HCT116 (cell line): ENCODE measurements around the gene FAM118A. TPM values are rescaled to one million over a fixed set of nuclear protein-coding genes. Genes with fewer than 3 reads are reported as not detected.

Experiments
- ATAC-seq: fragments of 200-7000 bp; cut with Tn5 transposase; 2 replicates; pipeline ENCODE4 v1.9.1; 2020; ENCODE audit warnings: mild to moderate bottlenecking, moderate library complexity
- BruUV-seq: library from RNA; stranded (reverse); fragments of 400-500 nt; replicated peaks from 2 replicates; lab custom pipeline; 2021; lab: Mats Ljungman, UMichigan
- CTCF ChIA-PET: fragments of 300-600 bp; sonication (Branson Sonifier 250); formaldehyde crosslinking; loops from one replicate; lab custom pipeline; 2021; ENCODE audit warnings: antibody characterized with exemption; lab: Charles Lee
- POLR2A ChIA-PET: fragments of 300-600, 350-600 bp; sonication (Branson Sonifier 250); formaldehyde crosslinking; loops from one replicate; lab custom pipeline; 2021; ENCODE audit warnings: antibody characterized with exemption; lab: Charles Lee
- RAD21 ChIA-PET, 2 experiments: fragments of 300-600 bp; sonication (Branson Sonifier 250); formaldehyde crosslinking; loops; one replicate each; lab custom pipeline; 2023; ENCODE audit warnings: low total read pairs in 2 of 2; ENCODE audit not compliant: uncharacterized antibody in 2 of 2, unreplicated experiment in 2 of 2, low non-redundant PET in 1 of 2; lab: Charles Lee
- DNase-seq: peaks from one replicate; pipeline ENCODE4 v3.0.0-alpha.2; 2010; ENCODE audit warnings: low read depth, low spot score
- H2AFZ ChIP-seq: fragments of 200-600 bp; shearing (Covaris generic), sonication (generic); 2 replicates; pipeline ENCODE4 v1.6.1; 2017; ENCODE audit warnings: low read depth, mixed run types, mixed read lengths, antibody characterized with exemption, low read length; ENCODE audit not compliant: poor library complexity, severe bottlenecking
- H3K27ac ChIP-seq: 2 replicates; pipeline ENCODE4 v1.5.1; 2012; ENCODE audit warnings: low read depth, low read length
- H3K27me3 ChIP-seq: fragments of 200-600 bp; sonication (generic); 2 replicates; pipeline ENCODE4 v1.6.1; 2016; ENCODE audit warnings: mixed run types, low read length, mixed read lengths; ENCODE audit not compliant: insufficient read depth
- H3K36me3 ChIP-seq, 2 experiments: fragments of 200-500 bp in 1 of 2; fragments of 200-600 bp in 1 of 2; sonication (Bioruptor generic) in 1 of 2; sonication (generic) in 1 of 2; 2 replicates each; pipeline versions ENCODE4 v1.5.1 to v1.6.1; 2014 to 2016; ENCODE audit warnings: low read length in 2 of 2, inconsistent platforms in 1 of 2, mixed read lengths in 1 of 2, mixed run types in 1 of 2; ENCODE audit not compliant: insufficient read depth in 2 of 2, control insufficient read depth in 1 of 2
- H3K4me1 ChIP-seq, 2 experiments: fragments of 200-600 bp in 1 of 2; sonication (generic) in 1 of 2; 2 replicates each; pipeline versions ENCODE4 v1.5.1 to v1.6.1; 2012 to 2017; ENCODE audit warnings: low read length in 2 of 2, inconsistent platforms in 1 of 2, mild to moderate bottlenecking in 1 of 2, mixed read lengths in 1 of 2, mixed run types in 1 of 2, moderate library complexity in 1 of 2; ENCODE audit not compliant: insufficient read depth in 2 of 2, control insufficient read depth in 1 of 2
- H3K4me2 ChIP-seq: fragments of 200-600 bp; sonication (generic); 2 replicates; pipeline ENCODE4 v1.6.1; 2017; ENCODE audit warnings: mixed run types, low read length, mixed read lengths
- H3K4me3 ChIP-seq, 2 experiments: fragments of 200-600 bp in 1 of 2; sonication (generic) in 1 of 2; replicated peaks in 1 of 2; 2 replicates each; pipeline ENCODE4 v1.5.1; 2011 to 2016; ENCODE audit warnings: low read length in 2 of 2, control low read depth in 1 of 2, low read depth in 1 of 2, mild to moderate bottlenecking in 1 of 2, mixed read lengths in 1 of 2, mixed run types in 1 of 2
- H3K79me2 ChIP-seq: fragments of 200-600 bp; sonication (generic); 2 replicates; pipeline ENCODE4 v1.6.1; 2017; ENCODE audit warnings: mild to moderate bottlenecking, mixed run types, low read length, moderate library complexity, mixed read lengths; ENCODE audit not compliant: insufficient read depth
- H3K9ac ChIP-seq: fragments of 200-600 bp; sonication (generic); 2 replicates; pipeline ENCODE4 v1.6.1; 2016; ENCODE audit warnings: low read length, mixed read lengths
- H3K9me2 ChIP-seq: fragments of 200-600 bp; sonication (generic), shearing (Covaris generic); 2 replicates; pipeline ENCODE4 v1.6.1; 2017; ENCODE audit warnings: mixed run types, mild to moderate bottlenecking, moderate library complexity; ENCODE audit not compliant: insufficient read depth
- H3K9me3 ChIP-seq, 2 experiments: fragments of 200-500 bp in 1 of 2; fragments of 200-600 bp in 1 of 2; sonication (Bioruptor generic) in 1 of 2; sonication (generic) in 1 of 2; 2 replicates each; pipeline ENCODE4 v1.6.1; 2014 to 2017; ENCODE audit warnings: low read length in 2 of 2, mixed read lengths in 2 of 2, inconsistent platforms in 1 of 2, low read depth in 1 of 2, mild to moderate bottlenecking in 1 of 2, mixed run types in 1 of 2, moderate library complexity in 1 of 2; ENCODE audit not compliant: control insufficient read depth in 1 of 2, insufficient read depth in 1 of 2
- H4K20me1 ChIP-seq: fragments of 200-600 bp; sonication (generic), shearing (Covaris generic); 2 replicates; pipeline ENCODE4 v1.6.1; 2017; ENCODE audit warnings: mixed run types, mild to moderate bottlenecking, moderate library complexity; ENCODE audit not compliant: insufficient read depth
- EGR1 ChIP-seq: IDR thresholded peaks from 2 replicates; pipeline ENCODE4 v1.6.1; 2012; ENCODE audit warnings: low read depth
- ELF1 ChIP-seq: IDR thresholded peaks from 2 replicates; pipeline ENCODE4 v1.6.1; 2012; ENCODE audit warnings: low read depth, borderline replicate concordance
- EZH2phosphoT487 ChIP-seq: fragments of 200-600 bp; IDR thresholded peaks from 2 replicates; pipeline ENCODE4 v1.6.1; 2018; ENCODE audit warnings: antibody characterized with exemption, borderline replicate concordance
- FOSL1 ChIP-seq: IDR thresholded peaks from 2 replicates; pipeline ENCODE4 v1.6.1; 2012; ENCODE audit warnings: low read depth
- JUND ChIP-seq: IDR thresholded peaks from 2 replicates; pipeline ENCODE4 v1.6.1; 2012
- MAX ChIP-seq: IDR thresholded peaks from 2 replicates; pipeline ENCODE4 v1.6.1; 2012
- SIN3A ChIP-seq: IDR thresholded peaks from 2 replicates; pipeline ENCODE4 v1.6.1; 2012; ENCODE audit warnings: low read depth
- SP1 ChIP-seq: IDR thresholded peaks from 2 replicates; pipeline ENCODE4 v1.6.1; 2012; ENCODE audit warnings: low read depth
- SRF ChIP-seq: IDR thresholded peaks from 2 replicates; pipeline ENCODE4 v1.6.1; 2012; ENCODE audit warnings: low read depth
- TCF7L2 ChIP-seq: IDR thresholded peaks from 2 replicates; pipeline ENCODE4 v1.7.0; 2011; ENCODE audit warnings: borderline replicate concordance, inconsistent platforms; ENCODE audit not compliant: insufficient read depth, insufficient read length; ENCODE audit errors: extremely low read depth
- YY1 ChIP-seq: IDR thresholded peaks from 2 replicates; pipeline ENCODE4 v1.6.1; 2011; ENCODE audit warnings: low read length, low read depth, moderate library complexity, mild to moderate bottlenecking; ENCODE audit not compliant: insufficient replicate concordance; ENCODE audit errors: extremely low read depth
- ZFX ChIP-seq: fragments of 450-650 bp; IDR thresholded peaks from 2 replicates; pipeline ENCODE4 v1.6.1; 2017
- ZNF274 ChIP-seq: fragments of 200-500 bp; sonication (Bioruptor generic); IDR thresholded peaks from 2 replicates; pipeline ENCODE4 v1.6.1; 2014; ENCODE audit warnings: mild to moderate bottlenecking, low read depth, low read length, inconsistent platforms
- intact Hi-C: fragments of 100-400 bp; cut with micrococcal nuclease; formaldehyde crosslinking; loops from 2 replicates; pipeline ENCODE4 v1.10.0; 2022
- total RNA-seq: library from RNA; stranded (reverse); gene quantifications from one replicate; pipeline ENCODE4 v1.2.1, GENCODE V29; 2021; ENCODE audit not compliant: unreplicated experiment
- TF ChIP-seq, protein P1 (sequence below), 3 experiments: fragments of 200-600 bp in 1 of 3; sonication (generic) in 1 of 3; IDR thresholded peaks in 2 of 3; conservative IDR thresholded peaks in 1 of 3; 2 replicates each; pipeline ENCODE4 v1.5.1; 2012 to 2017; ENCODE audit warnings: low read depth in 2 of 3, low read length in 2 of 3, antibody characterized with exemption in 1 of 3, borderline replicate concordance in 1 of 3, control low read depth in 1 of 3, mild to moderate bottlenecking in 1 of 3, mixed read lengths in 1 of 3, mixed run types in 1 of 3, moderate library complexity in 1 of 3; ENCODE audit not compliant: insufficient read depth in 1 of 3
- TF ChIP-seq, protein P2 (sequence below): IDR thresholded peaks from 2 replicates; pipeline ENCODE4 v1.6.1; 2012

Gene FAM118A
- total RNA-seq, 1 experiment from 2014 or later, result 43.2 TPM

GRCh38 chr22:45334068-45334467 is 24.3 kb downstream of the FAM118A start:
- ATAC-seq, result no peak

More at GRCh38 chr22:45334068-45334467, 24.3 kb downstream of the FAM118A start:
- no peak overlapping the region for H3K27ac ChIP-seq
- no peak overlapping the region for H3K4me2 ChIP-seq
- H3K4me1 ChIP-seq, result no peaks in the 10 kb centered on the region
- RAD21 ChIA-PET, result no interaction called here
- intact Hi-C loops, result no loop called here
- no peak overlapping the region for H3K4me3 ChIP-seq
- H4K20me1 ChIP-seq, result no peaks in the 10 kb centered on the region
- H3K79me2 ChIP-seq, result no peaks in the 10 kb centered on the region
- H3K9ac ChIP-seq, result no peak overlapping the region
- H3K9me3 ChIP-seq, result no peaks in the 10 kb centered on the region
- H3K36me3 ChIP-seq, result peaks cover 17 to 38% of the 10 kb centered on the region in 2 experiments; a peak in 3 of 4 replicates
- CTCF ChIA-PET, result no interaction called here
- no peak for DNase-seq
- POLR2A ChIA-PET, result no interaction called here
- no peaks in the 10 kb centered on the region for H3K9me2 ChIP-seq
- BruUV-seq, result no TSS peak
- TF ChIP-seq YY1, result no peak
- TF ChIP-seq EGR1, result no peak
- TF ChIP-seq, protein P1, sequence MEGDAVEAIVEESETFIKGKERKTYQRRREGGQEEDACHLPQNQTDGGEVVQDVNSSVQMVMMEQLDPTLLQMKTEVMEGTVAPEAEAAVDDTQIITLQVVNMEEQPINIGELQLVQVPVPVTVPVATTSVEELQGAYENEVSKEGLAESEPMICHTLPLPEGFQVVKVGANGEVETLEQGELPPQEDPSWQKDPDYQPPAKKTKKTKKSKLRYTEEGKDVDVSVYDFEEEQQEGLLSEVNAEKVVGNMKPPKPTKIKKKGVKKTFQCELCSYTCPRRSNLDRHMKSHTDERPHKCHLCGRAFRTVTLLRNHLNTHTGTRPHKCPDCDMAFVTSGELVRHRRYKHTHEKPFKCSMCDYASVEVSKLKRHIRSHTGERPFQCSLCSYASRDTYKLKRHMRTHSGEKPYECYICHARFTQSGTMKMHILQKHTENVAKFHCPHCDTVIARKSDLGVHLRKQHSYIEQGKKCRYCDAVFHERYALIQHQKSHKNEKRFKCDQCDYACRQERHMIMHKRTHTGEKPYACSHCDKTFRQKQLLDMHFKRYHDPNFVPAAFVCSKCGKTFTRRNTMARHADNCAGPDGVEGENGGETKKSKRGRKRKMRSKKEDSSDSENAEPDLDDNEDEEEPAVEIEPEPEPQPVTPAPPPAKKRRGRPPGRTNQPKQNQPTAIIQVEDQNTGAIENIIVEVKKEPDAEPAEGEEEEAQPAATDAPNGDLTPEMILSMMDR (IDR thresholded peaks at IDR 0.05 in 2 of 3, conservative IDR thresholded peaks at IDR 0.05 in 1 of 3; ENCODE audit: borderline replicate concordance in 1 of 3, insufficient read depth in 1 of 3, low read depth in 2 of 3, low read length in 2 of 3), result no peak
- TF ChIP-seq, protein P2, sequence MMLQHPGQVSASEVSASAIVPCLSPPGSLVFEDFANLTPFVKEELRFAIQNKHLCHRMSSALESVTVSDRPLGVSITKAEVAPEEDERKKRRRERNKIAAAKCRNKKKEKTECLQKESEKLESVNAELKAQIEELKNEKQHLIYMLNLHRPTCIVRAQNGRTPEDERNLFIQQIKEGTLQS, result no peak
- no peak for TF ChIP-seq MAX
- TF ChIP-seq SRF, result no peak
- TF ChIP-seq TCF7L2, result no peak
- no peak for TF ChIP-seq ELF1
- TF ChIP-seq SP1, result no peak
- no peak for TF ChIP-seq JUND
- no peak for TF ChIP-seq ZFX
- no peak for TF ChIP-seq EZH2phosphoT487
- TF ChIP-seq FOSL1, result no peak
- no peak for TF ChIP-seq SIN3A
- TF ChIP-seq ZNF274, result no peak
- H3K27me3 ChIP-seq, result no peaks in the 10 kb centered on the region
- no peak overlapping the region for H2AFZ ChIP-seq
